GM19452 (cell line): ENCODE results near the gene KRTAP12-3.
"Not testable (repeated sequence)": the region's sequence is repeated elsewhere in the genome, so short reads cannot be mapped to it uniquely, and the experiment has no call there.

ENCODE experiments used
- ATAC-seq: cut with Tn5 transposase; IDR thresholded peaks from one replicate; pipeline ENCODE4 v1.9.1; 2021; ENCODE audit not compliant: unreplicated experiment

Gene KRTAP12-3

GRCh38 chr21:44650265-44650972 is 7.3 kb upstream of the KRTAP12-3 start:
- no peak for ATAC-seq

GRCh38 chr21:44650973-44651675 is 6.6 kb upstream of the KRTAP12-3 start:
- ATAC-seq, result no peak

DNA sequence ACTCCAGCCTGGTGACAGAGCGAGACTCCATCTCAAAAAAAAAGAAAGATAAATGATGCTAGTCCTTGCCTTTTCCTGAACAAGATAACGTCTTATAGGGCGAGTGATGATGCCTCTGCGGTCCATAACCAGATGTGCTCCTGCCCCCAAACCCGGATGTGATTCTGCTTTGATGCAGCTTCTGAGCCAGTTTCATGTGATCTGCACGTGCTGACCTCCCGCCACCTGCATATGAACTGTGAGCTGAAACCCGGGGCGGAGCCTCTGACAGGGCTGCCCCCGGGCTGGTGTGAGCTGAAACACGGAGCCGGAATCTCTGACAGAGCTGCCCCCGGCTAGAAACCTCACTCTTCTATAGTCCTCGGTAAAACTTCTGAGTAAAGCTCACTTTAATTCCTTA is 4.6 kb upstream of the KRTAP12-3 start:
- ATAC-seq, result no peak

- ATAC-seq, result no peak
Observed at GRCh38 chr21:44653656-44654575, 3.8 kb upstream of the KRTAP12-3 start.

DNA sequence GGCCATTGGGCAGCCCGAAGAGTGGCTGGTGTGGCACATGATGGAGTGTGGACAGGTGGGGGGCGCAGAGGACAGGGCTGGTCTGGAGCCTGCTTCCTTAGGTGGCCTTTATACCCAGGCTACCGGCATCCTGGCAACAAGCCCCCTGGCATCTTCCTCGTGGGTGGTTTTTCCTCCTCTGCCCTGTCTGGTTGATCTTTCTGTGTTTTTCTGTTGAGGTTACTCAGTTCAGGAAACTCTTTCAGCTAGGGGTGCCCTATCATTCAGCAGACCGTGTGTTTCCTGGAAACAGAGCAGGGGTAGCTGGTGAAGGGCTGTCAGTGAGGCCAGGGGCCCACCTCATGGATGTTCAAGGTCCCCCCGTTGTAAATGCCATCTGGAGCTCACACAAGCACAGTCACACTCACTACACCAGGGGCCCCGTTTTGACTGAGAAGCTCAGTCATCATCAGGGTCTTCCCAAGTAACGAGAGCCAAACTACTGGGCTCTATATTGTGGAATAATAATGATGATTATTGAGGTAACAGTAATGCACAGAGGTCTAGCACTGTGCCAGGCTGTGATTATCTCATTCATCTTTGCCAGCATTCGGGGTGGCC is 3.1 kb upstream of the KRTAP12-3 start, which contains the start of gene KRTAP12-4:
TSS of gene KRTAP12-4 (minus strand) at position 84 of the 600 bp plus-strand sequence. CDS start at position 39, 45 bp downstream.
- ATAC-seq, result no peak

DNA sequence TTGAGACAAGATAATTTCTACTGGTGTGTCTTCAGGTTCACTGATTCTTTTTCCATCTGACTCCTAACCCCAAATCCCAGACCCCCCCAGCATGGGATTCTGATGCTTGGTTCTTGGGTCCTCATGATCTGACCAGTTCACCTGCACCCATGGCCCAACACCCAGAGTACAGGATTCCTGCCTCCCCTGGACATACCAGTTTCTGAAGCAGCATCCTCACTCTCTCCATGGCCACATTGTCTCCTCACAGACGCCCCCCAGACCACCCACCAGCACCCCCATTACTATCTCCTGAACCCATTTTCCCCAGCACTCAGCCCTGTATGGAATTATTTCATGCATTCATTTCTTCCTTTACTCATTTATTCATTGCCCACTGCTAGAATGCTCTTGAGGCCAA is 864 bp upstream of the KRTAP12-3 start:
- no peak for ATAC-seq

DNA sequence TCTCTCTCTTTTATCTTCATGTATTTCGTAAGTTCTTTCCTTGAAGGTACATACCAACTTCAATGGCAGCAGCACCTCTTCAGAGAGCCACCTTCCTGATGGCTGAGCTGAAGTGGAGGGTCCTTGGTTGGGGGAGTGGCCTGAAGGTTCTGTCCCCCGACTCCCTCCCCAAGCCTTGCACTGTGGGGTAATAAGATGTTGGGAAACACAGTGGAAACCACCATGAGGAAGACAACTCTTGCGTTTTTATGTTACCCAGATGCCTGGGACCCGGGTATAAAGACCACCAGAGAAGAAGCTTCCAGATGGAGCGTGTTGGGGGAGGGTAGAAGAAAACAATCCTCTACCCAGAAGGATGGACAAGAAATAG is 794 bp downstream of the KRTAP12-3 start:
- no peak for ATAC-seq

- no peak for ATAC-seq
Observed at GRCh38 chr21:44658913-44659595, 1.3 kb downstream of the KRTAP12-3 start.

- ATAC-seq, result not testable (repeated sequence)
Observed at GRCh38 chr21:44661567-44661966, 3.8 kb downstream of the KRTAP12-3 start.

DNA sequence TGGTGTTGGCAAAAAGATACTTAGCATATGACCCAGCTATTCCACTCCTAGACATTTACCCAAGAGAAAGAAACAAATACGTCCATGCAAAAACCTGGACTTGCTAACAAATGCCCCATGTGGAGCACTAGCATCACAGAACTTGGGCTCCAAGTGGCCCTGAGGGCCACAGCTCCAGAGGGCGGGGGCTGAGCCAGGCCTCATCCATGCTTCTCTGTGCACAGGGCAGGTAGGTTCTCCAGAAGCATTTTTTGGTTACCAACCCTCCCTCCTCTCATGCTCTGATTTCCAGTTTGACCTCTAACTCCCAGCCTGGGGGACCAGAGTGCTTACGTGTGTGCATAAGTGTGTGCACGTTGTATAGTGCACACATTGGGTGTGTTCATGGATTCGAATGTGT is 7.0 kb downstream of the KRTAP12-3 start:
- ATAC-seq, result no peak

DNA sequence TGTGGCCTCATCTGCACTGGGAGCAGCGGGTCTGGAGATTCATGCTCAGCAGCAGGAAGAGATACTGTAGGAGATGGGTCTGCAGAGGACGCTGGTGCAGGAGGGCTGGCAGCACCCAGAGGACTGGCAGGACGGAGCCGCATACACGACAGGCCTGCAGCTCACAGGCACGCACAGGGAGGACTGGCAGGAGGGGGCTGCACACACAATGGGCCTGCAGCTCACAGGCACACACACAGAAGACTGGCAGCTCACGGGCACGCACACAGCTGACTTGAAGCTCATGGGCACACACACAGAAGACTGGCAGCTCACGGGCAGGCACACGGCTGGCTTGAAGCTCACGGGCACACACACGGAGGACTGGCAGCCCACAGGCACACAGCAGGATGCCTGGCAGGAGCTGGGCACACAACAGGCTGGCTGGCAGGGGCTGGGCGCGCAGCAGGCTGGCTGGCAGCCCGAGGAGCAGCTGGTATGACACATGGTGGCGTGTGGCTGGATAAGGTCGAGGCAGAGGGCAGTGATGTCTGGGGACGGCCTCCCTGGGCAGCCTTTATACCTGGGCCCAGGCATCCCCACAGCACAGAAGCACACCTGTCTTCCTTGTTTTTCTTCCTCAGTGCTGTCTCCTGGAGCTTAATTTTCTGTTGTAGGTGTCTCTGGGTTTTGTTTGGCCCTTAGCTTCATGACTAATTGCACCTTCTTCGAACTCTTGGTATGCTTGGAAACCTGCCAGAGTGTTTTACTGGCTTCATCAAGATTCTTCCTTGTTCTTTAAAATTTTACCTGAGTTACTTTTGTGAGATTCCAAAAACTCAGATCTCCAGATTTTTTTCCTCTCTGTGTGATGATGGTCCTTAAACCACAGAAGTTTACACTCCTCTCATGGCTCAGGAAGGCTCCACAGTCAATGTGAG is 8.9 kb downstream of the KRTAP12-3 start, which contains the start of gene KRTAP12-2:
TSS of gene KRTAP12-2 (minus strand) at position 527 of the 920 bp plus-strand sequence. CDS start at position 486, 41 bp downstream.
- ATAC-seq, result no peak

- no peak for ATAC-seq
Observed at GRCh38 chr21:44667612-44668011, 9.9 kb downstream of the KRTAP12-3 start.

GRCh38 chr21:44670642-44671432 is 13.1 kb downstream of the KRTAP12-3 start:
- ATAC-seq, result no peak

GRCh38 chr21:44671911-44672310 is 14.2 kb downstream of the KRTAP12-3 start:
- no peak for ATAC-seq

GRCh38 chr21:44677881-44678280 is 20.1 kb downstream of the KRTAP12-3 start:
- no peak for ATAC-seq

DNA sequence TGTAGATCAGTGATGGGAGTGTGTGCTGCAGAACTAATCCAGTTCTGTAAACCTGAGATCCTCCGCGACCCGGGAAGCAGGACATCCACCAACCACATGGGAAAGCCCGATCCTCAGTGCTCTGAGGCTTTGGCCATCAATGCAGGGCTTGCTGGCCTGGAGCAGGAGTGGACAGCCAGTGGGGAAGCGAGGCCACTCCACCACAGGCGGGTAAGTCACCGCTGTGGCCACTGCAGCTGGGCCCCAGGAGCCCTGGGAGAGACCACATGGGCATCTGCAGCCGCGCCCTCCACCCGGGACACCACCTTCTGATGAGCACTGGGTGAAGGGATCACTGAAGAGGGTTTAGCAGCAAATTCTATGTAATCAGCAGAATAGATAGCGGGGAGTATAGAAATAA is 23.4 kb downstream of the KRTAP12-3 start:
- ATAC-seq, result no peak

DNA sequence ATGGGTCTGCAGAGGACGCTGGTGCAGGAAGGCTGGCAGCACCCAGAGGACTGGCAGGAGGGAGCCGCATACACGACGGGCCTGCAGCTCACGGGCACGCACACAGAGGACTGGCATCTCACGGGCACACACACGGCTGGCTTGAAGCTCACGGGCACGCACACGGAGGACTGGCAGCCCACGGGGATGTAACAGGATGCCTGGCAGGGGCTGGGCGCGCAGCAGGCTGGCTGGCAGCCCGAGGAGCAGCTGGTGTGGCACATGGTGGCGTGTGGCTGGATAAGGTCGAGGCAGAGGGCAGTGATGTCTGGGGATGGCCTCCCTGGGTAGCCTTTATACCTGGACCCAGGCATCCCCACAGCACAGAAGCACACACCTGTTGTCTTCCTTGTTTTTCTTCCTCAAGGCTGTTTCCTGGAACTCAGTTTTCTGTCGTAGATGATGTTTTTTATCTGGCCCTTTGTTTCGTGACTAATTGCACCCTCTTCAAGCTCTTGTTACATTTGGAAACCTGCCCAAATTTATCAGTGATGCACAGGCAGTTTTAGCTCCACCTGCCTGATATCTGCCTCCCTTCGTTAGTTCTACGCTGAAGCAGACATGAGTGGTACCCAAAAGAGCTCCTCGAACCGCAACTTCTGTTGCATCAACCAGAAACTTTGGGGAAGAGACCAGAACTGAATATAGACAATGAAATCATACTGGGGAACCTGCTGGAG is 24.3 kb downstream of the KRTAP12-3 start, which contains the start of gene KRTAP12-1:
TSS of gene KRTAP12-1 (minus strand) at position 303 of the 719 bp plus-strand sequence. CDS start at position 263, 40 bp downstream.
- ATAC-seq, result no peak
